RPMI7951 (cell line): ENCODE results near the gene SYS1. TPM values are rescaled to one million over a fixed set of nuclear protein-coding genes. Genes with fewer than 3 reads are reported as not detected.
A peak's percentile ranks its signal among the peaks of the same experiment; 100 is the strongest.

Source experiments
- DNase-seq: peaks from one replicate; pipeline ENCODE4 v3.0.0-alpha.2; 2012; ENCODE audit warnings: low read depth
- total RNA-seq: library from RNA; depleted of rRNA; stranded (reverse); fragments of >200 nt; shearing (Covaris generic); gene quantifications from 2 replicates; pipeline ENCODE4 v1.2.3, GENCODE V29; 2014; rRNA removed

The SYS1 gene
- 29.2 and 33.7 TPM in 2 replicates for total RNA-seq

DNA sequence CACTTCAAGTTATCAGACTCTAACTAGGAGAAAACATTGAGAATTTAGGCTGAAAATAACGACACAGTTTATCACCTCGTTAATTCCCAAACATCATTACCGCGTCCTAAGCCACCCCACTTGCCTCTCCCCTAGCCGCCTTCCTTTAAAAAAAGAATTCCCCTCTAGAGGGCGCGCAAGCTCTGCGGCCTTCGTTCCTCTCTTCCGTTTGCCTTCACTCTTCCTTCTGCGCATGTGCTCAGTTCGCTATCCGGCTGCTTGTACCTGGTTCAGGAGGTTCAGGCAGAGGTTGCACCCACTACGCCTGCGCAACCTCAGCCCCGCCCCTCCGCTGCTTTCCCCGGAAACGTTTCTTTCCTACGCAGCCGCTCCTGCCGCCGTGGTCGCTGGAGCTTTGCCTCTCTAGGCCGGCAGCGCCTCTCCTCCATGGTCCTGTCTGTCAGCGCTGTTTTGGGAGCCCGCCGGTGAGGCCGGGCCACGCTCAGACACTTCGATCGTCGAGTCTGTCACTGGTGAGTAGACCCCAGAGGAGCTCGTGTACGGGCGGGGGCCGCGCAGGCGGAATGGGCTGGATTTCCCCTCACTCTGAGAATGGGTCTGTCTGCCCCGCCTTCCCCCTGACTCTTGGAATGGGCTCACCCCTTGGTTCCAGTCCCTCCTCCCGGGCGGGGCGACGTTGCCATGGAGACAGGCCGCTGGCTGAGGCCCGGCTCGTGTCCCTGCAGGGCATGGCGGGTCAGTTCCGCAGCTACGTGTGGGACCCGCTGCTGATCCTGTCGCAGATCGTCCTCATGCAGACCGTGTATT, at the start of gene SYS1:
TSS of gene SYS1 (plus strand) at position 353 of the 807 bp plus-strand sequence. CDS start at position 729, 376 bp downstream.
- DNase-seq = peak; percentile 99

- DNase-seq = no peak
Measured at GRCh38 chr20:45313943-45314342, 49.0 kb upstream of the SYS1 start.

- DNase-seq = no peak
Measured at GRCh38 chr20:45315672-45316071, 47.3 kb upstream of the SYS1 start.

- no peak for DNase-seq
Measured at GRCh38 chr20:45316150-45317080, 46.5 kb upstream of the SYS1 start.

GRCh38 chr20:45317826-45318225, 45.1 kb upstream of the SYS1 start:
- DNase-seq = no peak

DNA sequence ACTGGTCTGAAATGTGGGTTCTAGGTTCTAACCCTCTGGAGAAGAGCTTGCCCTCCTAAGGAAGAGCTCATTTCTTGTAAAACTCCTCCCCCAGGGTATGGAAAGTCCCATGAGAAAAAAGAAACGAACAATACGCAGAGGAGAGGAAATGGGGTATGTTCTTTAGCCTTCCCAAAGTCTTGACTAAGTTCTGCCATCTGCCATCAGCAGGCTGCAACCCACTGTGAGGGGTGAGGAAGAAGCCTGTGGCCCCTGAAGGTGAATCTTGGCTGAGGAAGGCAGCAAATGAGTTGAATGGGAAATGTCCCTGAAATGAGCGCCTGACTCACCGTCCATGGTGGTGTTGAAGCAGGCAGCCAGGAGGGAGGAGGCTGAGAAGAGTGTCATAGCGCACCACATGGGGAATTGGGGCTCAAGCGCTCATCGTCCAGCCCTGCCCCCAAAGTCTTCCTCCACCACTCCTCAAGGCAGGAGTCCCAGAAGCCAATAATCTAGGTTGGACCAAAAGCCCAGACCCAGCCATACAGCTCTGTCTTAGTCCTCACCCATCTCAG, 44.5 kb upstream of the SYS1 start:
- no peak for DNase-seq

DNA sequence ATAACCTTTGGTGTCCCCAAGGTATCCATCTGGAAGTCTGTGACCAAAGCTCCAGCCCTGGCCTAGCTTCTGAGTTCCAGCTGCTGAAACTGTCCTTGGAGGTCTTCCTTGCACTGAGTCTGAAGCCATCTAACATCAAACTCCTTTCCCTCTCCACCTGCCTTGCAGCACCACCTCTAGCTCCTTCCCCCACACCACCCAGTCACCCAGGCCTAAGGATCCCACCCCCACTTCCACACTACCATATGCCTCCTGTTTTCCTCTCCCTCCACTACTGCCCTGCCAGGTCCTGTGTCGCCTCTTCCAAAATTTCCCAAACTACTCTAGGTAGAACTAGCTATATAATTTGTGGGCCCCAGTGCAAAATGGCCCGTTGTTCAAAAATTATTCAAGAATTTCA, 44.0 kb upstream of the SYS1 start:
- no peak for DNase-seq

DNA sequence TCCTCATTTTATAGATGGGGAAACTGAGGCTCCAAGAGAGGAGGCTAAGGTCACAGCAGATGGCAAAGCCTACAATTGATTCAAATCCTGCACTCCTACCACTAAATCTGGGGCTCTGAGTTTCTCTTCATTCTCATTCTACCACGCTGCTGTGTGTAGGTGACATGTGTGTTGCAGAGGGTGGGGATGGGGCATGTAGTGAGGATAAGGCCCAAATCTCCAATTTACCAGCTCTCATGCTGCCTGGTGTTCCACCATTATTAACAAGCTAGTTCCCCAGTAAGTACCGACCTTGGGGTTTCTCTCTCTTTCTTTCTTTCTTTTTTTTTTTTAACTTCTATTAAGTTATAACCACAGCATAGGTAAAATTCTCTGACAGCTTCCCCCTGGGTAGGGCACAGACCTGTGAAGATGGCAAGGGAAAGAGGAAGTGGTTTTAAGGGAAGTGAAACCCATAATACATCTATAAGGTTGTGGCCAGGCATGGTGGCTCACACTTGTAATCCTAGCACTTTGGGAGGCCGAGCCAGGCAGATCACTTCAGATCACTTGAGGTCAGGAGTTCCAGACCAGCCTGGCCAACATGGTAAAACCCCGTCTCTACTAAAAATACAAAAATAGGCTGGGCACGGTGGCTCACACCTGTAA, 41.9 kb upstream of the SYS1 start:
- no peak for DNase-seq

DNA sequence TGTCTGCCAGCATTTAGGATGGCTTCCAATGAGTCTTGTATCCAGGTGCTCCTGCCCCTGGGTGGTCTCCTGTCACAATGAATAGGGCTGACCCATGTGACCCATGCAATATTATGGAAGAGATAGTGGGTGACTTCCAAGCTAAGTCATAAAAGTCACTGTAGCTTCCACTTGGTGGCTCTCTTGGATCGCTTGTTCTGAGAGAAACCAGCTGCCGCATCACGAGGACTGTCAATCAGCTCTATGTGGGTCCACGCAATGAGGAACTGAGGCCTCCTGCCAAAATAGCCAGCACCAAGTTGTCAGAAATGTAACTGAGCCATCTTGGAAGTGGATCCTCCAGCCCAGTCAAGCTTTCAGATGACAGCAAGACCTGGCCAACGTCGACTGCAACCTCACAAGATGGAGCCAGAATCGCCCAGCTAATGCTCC, 40.0 kb upstream of the SYS1 start:
- DNase-seq = peak; percentile 80

- DNase-seq = no peak
Measured at GRCh38 chr20:45323731-45324130, 39.2 kb upstream of the SYS1 start.

DNA sequence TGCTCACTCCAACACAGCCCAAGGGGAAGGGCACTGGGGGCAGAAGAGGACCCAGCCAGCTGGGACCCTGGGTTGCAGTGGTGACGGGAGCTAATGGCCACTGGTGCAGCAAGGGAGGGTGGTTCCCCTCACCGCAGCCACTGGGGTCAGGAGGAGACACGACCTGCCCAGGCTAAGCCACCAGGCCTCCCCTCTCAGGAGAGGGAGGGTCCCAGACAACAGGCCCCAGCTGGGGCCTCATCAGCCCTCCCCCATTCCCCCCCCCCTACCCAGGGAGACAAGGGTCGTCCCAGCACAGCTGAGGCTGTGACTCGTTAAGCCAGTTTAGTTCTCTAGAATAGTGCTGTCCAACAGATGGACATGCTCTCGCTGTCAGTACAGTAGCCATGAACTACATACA, 37.6 kb upstream of the SYS1 start:
- DNase-seq = no peak

GRCh38 chr20:45328451-45328850, 34.5 kb upstream of the SYS1 start:
- peak; percentile 28 for DNase-seq

GRCh38 chr20:45329497-45330319, 33.2 kb upstream of the SYS1 start:
- DNase-seq = no peak

- no peak for DNase-seq
Measured at GRCh38 chr20:45330476-45330875, 32.5 kb upstream of the SYS1 start.

DNA sequence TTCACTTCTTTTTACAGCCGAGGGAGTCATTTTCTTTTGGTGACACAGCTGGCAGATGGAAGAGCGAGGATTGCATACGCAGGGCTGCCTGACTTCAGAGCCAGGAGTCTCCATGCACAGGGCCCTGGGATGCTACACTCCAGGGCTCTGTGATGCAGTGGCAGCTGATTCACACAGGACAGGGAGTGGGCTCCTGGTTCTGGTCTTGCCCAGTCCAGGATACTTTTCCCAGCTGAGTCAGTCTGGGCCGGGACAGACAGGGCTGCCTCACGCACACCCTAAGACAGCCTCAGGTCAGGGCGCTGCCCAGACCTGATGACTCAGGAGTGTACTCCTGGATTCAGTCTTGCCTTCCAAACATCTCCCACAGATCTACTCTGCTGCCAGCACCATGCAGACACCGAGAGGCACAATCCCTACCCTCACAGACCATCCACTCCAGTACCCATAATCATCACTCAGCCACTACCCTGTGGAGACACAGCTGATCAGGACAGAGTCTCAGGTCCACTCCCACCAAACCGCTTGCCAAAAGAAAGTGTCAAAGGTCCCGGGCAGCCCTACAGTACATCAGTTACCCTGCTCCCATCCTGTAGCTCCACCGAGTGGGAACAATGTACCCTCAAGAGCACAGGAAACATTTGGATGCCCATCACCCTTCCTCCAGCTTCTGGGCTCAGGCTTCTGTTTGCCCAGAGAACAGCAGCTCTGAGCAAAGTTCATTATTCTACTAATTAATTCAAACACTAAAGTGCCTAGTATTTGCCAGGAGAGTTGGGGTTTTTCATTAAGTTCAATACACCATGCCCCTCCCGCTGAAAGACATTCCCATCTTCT, 26.2 kb upstream of the SYS1 start:
- peak; percentile 98 for DNase-seq

GRCh38 chr20:45337367-45338120, 25.4 kb upstream of the SYS1 start:
- DNase-seq = peak; percentile 93

GRCh38 chr20:45338121-45339030, 24.6 kb upstream of the SYS1 start:
- no peak for DNase-seq

DNA sequence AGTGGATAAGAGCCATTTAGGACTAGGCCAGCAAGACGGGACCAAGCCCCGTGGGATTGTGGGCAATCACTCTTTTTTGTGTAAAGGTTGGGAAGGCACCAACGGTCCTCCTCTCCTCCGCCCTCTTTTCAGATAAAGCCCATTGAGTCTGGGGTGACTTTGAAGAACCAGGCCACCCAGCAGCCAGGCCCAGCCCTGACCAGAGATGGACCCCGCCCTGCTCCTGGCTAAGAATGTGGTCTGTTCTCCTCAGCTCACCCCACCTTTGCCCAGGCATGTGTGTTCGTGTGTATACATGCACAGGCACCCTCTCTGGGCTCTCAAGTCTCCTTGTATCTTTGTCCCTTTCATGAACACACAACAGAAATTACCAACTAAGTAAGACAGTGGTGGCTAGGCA, 23.9 kb upstream of the SYS1 start:
- no peak for DNase-seq
